Thyroid gland (tissue), 4 donors: ENCODE measurements around the gene IBSP. TPM values are rescaled to one million over a fixed set of nuclear protein-coding genes. Genes with fewer than 3 reads are reported as not detected.

ENCODE experiments used
- DNase-seq, 2 donors: peaks; one replicate each; pipeline ENCODE4 v3.0.0-alpha.2; 2019
- H3K27ac ChIP-seq, 3 donors: fragments of 200-600 bp; sonication (generic); 1 replicate in 2 of 3; 2 replicates in 1 of 3; pipeline ENCODE4 v1.5.1; 2016 to 2019; ENCODE audit warnings: mild to moderate bottlenecking in 1 of 3, moderate library complexity in 1 of 3
- H3K27me3 ChIP-seq: fragments of 200-600 bp; sonication (generic); one replicate; pipeline ENCODE4 v1.5.1; 2019
- H3K36me3 ChIP-seq, 2 donors: fragments of 200-600 bp; sonication (generic); one replicate each; pipeline ENCODE4 v1.5.1; 2016 to 2019
- H3K4me1 ChIP-seq, 2 donors: fragments of 200-600 bp; sonication (generic); one replicate each; pipeline ENCODE4 v1.5.1; 2017 to 2019
- H3K4me3 ChIP-seq, 3 donors: fragments of 200-600 bp; sonication (generic); replicated peaks in 1 of 3; 1 replicate in 2 of 3; 2 replicates in 1 of 3; pipeline ENCODE4 v1.5.1; 2016; ENCODE audit warnings: mild to moderate bottlenecking in 1 of 3
- H3K9me3 ChIP-seq: fragments of 200-600 bp; sonication (generic); one replicate; pipeline ENCODE4 v1.5.1; 2017
- CTCF ChIP-seq, 6 experiments: fragments of 200-600 bp in 3 of 6; fragments of 450-650 bp in 3 of 6; sonication (generic) in 3 of 6; IDR thresholded peaks; one replicate each; pipeline ENCODE4 v1.5.1; 2016 to 2019; ENCODE audit warnings: antibody characterized with exemption in 6 of 6, mild to moderate bottlenecking in 2 of 6, inconsistent platforms in 1 of 6, moderate library complexity in 1 of 6
- POLR2A ChIP-seq, 2 donors: fragments of 450-650 bp; IDR thresholded peaks; one replicate each; pipeline ENCODE4 v1.6.1; 2017; ENCODE audit warnings: antibody characterized with exemption in 2 of 2, mild to moderate bottlenecking in 2 of 2, moderate library complexity in 1 of 2
- WGBS, 2 donors: methylation state at CpG; one replicate each; pipeline ENCODE4 v1.1.5; 2017; 5-methylcytosine and 5-hydroxymethylcytosine counted together
- intact Hi-C: fragments of 100-400 bp; cut with DNase I; formaldehyde crosslinking; loops from one replicate; pipeline ENCODE4 v1.15.1; 2023
- total RNA-seq, 4 donors: library from RNA; depleted of rRNA; stranded (reverse); fragments of >200 nt; gene quantifications; one replicate each; pipeline ENCODE4 v1.2.3, GENCODE V29; 2016

The IBSP gene
- total RNA-seq, 4 donors from 2014 or later, result not detected

DNA sequence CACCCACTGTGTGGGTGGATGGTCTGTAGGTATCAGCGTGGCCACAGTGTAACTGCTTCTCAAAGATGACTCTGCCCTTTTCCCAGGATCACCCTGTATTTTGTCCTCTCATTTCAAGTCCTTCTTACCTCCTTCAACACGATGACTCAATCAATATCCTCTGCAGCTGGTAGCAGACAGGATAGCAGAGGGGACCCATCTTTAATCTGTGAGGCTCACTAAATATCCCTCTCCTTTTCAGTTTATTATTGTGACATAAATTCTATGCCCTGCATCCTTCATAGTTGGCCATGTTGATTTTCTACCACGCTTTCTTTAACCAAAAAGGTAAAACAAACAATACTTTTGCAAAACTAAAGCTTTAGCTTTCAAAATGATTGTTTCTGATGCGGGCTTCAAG, 23.8 kb downstream of the IBSP start:
- no peaks in the 10 kb centered on the region for H3K4me1 ChIP-seq
- 79 to 82% methylated on average over 4 of the region's 4 CpGs for WGBS, 2 donors
- H3K27me3 ChIP-seq, result no peaks in the 10 kb centered on the region
- no peak overlapping the region for H3K4me3 ChIP-seq
- TF ChIP-seq CTCF (IDR thresholded peaks at IDR 0.05) (no peak), POLR2A (IDR thresholded peaks at IDR 0.05) (no peak)
- H3K9me3 ChIP-seq, result no peaks in the 10 kb centered on the region
- no peak overlapping the region for H3K27ac ChIP-seq
- intact Hi-C loops, result no loop called here
- no peaks in the 10 kb centered on the region for H3K36me3 ChIP-seq
- no peak for DNase-seq

GRCh38 chr4:87823724-87824123, 24.4 kb downstream of the IBSP start:
- intact Hi-C loops, result no loop called here
- H3K36me3 ChIP-seq, result no peaks in the 10 kb centered on the region
- TF ChIP-seq POLR2A (IDR thresholded peaks at IDR 0.05) (no peak), CTCF (IDR thresholded peaks at IDR 0.05) (no peak)
- H3K27ac ChIP-seq, result no peak overlapping the region
- H3K4me1 ChIP-seq, result no peaks in the 10 kb centered on the region
- WGBS, 2 donors, result 84 to 89% methylated on average over 1 of the region's 1 CpG
- H3K4me3 ChIP-seq, result no peak overlapping the region
- DNase-seq, result no peak
- no peaks in the 10 kb centered on the region for H3K9me3 ChIP-seq
- no peaks in the 10 kb centered on the region for H3K27me3 ChIP-seq

DNA sequence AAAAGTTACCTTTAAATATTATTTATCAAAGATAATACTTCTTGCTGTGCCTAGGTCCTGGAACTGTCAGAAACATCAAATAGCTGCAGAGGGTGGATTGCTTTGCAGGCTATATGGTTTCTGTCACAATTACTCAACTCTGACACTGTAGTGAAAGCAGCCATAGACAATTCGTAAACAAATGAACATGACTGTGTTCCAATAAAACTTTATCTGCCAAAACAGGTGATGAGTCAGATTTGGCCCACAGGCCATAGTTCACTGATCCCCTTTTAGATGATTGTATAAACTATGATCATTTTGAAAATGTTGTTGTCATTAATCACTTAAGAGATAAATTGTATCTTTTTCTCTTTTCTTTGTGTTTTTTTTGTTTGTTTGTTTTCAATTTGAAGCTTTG, 25.0 kb downstream of the IBSP start:
- Histone ChIP-seq H3K4me1 (no peaks in the 10 kb centered on the region), H3K27ac (no peak overlapping the region), H3K36me3 (no peaks in the 10 kb centered on the region), H3K27me3 (no peaks in the 10 kb centered on the region), H3K9me3 (no peaks in the 10 kb centered on the region), H3K4me3 (no peak overlapping the region)
- TF ChIP-seq CTCF (IDR thresholded peaks at IDR 0.05) (no peak), POLR2A (IDR thresholded peaks at IDR 0.05) (no peak)
- DNase-seq, result no peak
- intact Hi-C loops, result no loop called here
- 90 to 93% methylated on average over 1 of the region's 1 CpG for WGBS, 2 donors

DNA sequence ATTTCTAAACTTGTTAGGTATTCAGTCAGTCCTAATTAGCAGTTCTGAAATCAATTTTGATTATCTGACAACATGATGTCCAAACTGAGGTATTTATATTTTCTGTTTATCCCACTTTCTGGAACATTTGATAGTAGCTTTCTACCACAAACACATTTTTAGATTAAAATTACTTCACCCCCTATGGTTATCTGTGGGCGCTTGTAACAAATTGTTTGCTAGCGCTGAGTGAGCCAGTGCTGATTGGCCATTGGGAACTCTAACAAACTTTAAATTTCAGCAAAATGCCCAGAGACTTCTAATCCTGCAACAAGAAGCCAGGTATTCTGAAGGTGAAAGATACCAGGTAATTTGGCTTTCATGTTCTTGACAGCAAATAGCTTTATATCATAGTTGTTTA, 33.3 kb downstream of the IBSP start, which contains the start of gene MEPE:
Gene MEPE, plus strand, starts transcription at position 301 of the 400 bp plus-strand sequence. CDS start 1,746 bp downstream, outside the sequence.
- H3K27ac ChIP-seq, result no peak within 1 kb of the TSS
- no peaks in the 10 kb centered on the region for H3K36me3 ChIP-seq
- no peak within 1 kb of the TSS for H3K4me3 ChIP-seq
- H3K9me3 ChIP-seq, result no peaks in the 10 kb centered on the region
- TF ChIP-seq CTCF (IDR thresholded peaks at IDR 0.05) (no peak), POLR2A (IDR thresholded peaks at IDR 0.05) (no peak)
- no peaks in the 10 kb centered on the region for H3K27me3 ChIP-seq
- intact Hi-C loops, result no loop called here
- 94 to 98% methylated on average over 2 of the region's 2 CpGs for WGBS, 2 donors
- no peaks in the 10 kb centered on the region for H3K4me1 ChIP-seq
- no peak for DNase-seq

- no peak overlapping the region for H3K27ac ChIP-seq
- no peak for DNase-seq
- H3K9me3 ChIP-seq, result no peaks in the 10 kb centered on the region
- TF ChIP-seq CTCF (IDR thresholded peaks at IDR 0.05), result no peak
- no peak for TF ChIP-seq POLR2A (IDR thresholded peaks at IDR 0.05)
- 84 to 94% methylated on average over 2 of the region's 2 CpGs for WGBS, 2 donors
- intact Hi-C loops, result no loop called here
- no peaks in the 10 kb centered on the region for H3K27me3 ChIP-seq
- no peaks in the 10 kb centered on the region for H3K36me3 ChIP-seq
- H3K4me1 ChIP-seq, result no peaks in the 10 kb centered on the region
- H3K4me3 ChIP-seq, result no peak overlapping the region
Measured at GRCh38 chr4:87834401-87834800, 35.0 kb downstream of the IBSP start.
